Left lung (tissue), 10 donors: Measurements from ENCODE around the gene KIFAP3. TPM values are rescaled to one million over a fixed set of nuclear protein-coding genes. Genes with fewer than 3 reads are reported as not detected.
"Not testable (repeated sequence)": the region's sequence is repeated elsewhere in the genome, so short reads cannot be mapped to it uniquely, and the experiment has no call there.

Experiments
- ATAC-seq: fragments of 200-7000 bp; cut with Tn5 transposase; one replicate; pipeline ENCODE4 v1.9.1; 2020; ENCODE audit warnings: moderate library complexity
- DNase-seq, 4 donors: peaks; one replicate each; pipeline ENCODE4 v3.0.0-alpha.2; 2013 to 2020
- H3K27ac ChIP-seq, 2 donors: fragments of 200-600 bp; sonication (generic) in 1 of 2; one replicate each; pipeline versions ENCODE4 v1.5.0 to v1.8.0; 2020 to 2021
- H3K27me3 ChIP-seq, 2 donors: fragments of 200-600 bp; sonication (generic) in 1 of 2; one replicate each; pipeline versions ENCODE4 v1.5.0 to v1.8.0; 2020 to 2021
- H3K36me3 ChIP-seq, 2 donors: fragments of 200-600 bp; sonication (generic) in 1 of 2; one replicate each; pipeline versions ENCODE4 v1.5.0 to v1.8.0; 2020 to 2021
- H3K4me1 ChIP-seq, 2 donors: fragments of 200-600 bp; one replicate each; pipeline ENCODE4 v1.8.0; 2021
- H3K4me3 ChIP-seq, 2 donors: fragments of 200-600 bp; sonication (generic) in 1 of 2; one replicate each; pipeline versions ENCODE4 v1.5.0 to v1.8.0; 2020 to 2021; ENCODE audit warnings: mild to moderate bottlenecking in 1 of 2
- H3K9me3 ChIP-seq, 2 donors: fragments of 200-600 bp; sonication (generic) in 1 of 2; one replicate each; pipeline versions ENCODE4 v1.5.0 to v1.8.0; 2020 to 2021
- intact Hi-C, 2 donors: fragments of 100-400 bp; cut with DNase I; formaldehyde crosslinking; loops; one replicate each; pipeline versions ENCODE4 v1.11.2 to v1.14.2; 2022
- polyA plus RNA-seq, 6 donors: library from polyadenylated mRNA; unstranded; fragments of 120-200 nt; gene quantifications; one replicate each; pipeline ENCODE4 v1.2.1, GENCODE V29; 2013; ENCODE audit not compliant: insufficient read length in 6 of 6
- total RNA-seq, 2 donors: library from RNA; stranded (reverse); fragmentation: NEBNext Ultra II Directional; extraction: Animal tissue kit (Norgen Biotek cat#: 25700); gene quantifications; one replicate each; pipeline ENCODE4 v1.2.1, GENCODE V29; 2021
- TF ChIP-seq, protein P1 (sequence below), 2 donors: fragments of 200-600 bp; sonication (generic) in 1 of 2; IDR thresholded peaks; one replicate each; pipeline versions ENCODE4 v1.5.0 to v1.8.0; 2021; ENCODE audit warnings: antibody characterized with exemption in 2 of 2
- donor health status: DM: no; HTN: yes; CAD: no.
- donor health status: DM: no; HTN: no; CAD: no.

The KIFAP3 gene
- total and polyA plus RNA-seq, 8 donors, result 23.2 to 40.7 (median 33.9) TPM

DNA sequence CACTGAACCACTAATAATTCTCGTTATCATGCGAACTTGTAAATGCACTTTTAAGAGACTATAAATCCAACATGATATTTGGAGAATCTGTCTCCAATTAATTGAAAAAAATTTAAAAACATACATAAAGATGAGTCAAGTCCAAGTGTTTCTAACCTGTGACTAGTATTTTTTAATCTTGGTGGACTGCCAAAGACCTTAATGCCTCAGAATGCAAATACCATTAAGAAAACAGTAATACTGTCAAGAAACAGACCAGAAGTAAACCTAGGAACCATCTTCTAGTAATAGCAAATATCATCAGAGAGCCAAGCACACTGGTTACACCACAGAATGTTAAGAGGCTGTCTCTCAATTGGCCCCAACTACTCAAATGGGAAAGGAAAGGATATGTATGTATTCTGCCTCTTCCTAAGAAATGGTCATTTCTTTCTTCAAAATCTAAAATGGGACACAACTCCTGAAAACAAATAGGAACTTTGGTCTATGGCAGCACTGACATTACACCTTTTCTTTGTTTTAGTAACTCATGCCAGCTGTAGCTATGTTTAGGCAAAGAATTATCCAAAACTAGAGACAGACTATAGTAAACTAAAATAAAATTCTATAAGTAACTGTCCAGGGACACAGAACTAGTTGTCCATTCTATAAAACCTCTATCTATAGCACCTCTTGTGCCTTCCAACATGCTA, 196.5 kb downstream of the KIFAP3 start:
- TF ChIP-seq, protein P1, sequence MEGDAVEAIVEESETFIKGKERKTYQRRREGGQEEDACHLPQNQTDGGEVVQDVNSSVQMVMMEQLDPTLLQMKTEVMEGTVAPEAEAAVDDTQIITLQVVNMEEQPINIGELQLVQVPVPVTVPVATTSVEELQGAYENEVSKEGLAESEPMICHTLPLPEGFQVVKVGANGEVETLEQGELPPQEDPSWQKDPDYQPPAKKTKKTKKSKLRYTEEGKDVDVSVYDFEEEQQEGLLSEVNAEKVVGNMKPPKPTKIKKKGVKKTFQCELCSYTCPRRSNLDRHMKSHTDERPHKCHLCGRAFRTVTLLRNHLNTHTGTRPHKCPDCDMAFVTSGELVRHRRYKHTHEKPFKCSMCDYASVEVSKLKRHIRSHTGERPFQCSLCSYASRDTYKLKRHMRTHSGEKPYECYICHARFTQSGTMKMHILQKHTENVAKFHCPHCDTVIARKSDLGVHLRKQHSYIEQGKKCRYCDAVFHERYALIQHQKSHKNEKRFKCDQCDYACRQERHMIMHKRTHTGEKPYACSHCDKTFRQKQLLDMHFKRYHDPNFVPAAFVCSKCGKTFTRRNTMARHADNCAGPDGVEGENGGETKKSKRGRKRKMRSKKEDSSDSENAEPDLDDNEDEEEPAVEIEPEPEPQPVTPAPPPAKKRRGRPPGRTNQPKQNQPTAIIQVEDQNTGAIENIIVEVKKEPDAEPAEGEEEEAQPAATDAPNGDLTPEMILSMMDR (IDR thresholded peaks at IDR 0.05), result no peak
- Histone ChIP-seq H3K36me3 (peaks cover 0 to 69% of the 10 kb centered on the region in 2 donors), H3K4me3 (no peak overlapping the region), H3K4me1 (no peaks in the 10 kb centered on the region), H3K27ac (no peak overlapping the region), H3K9me3 (no peaks in the 10 kb centered on the region), H3K27me3 (no peaks in the 10 kb centered on the region)
- intact Hi-C loops, result no loop called here
- ATAC-seq, result no peak
- DNase-seq, result no peak

- ATAC-seq, result no peak
- H3K4me1 ChIP-seq, result no peaks in the 10 kb centered on the region
- no peak overlapping the region for H3K27ac ChIP-seq
Measured at GRCh38 chr1:169874229-169874628, 200.3 kb downstream of the KIFAP3 start.

GRCh38 chr1:169873582-169874199, 200.8 kb downstream of the KIFAP3 start:
- H3K9me3 ChIP-seq, result no peaks in the 10 kb centered on the region
- TF ChIP-seq, protein P1 (IDR thresholded peaks at IDR 0.05), result no peak
- ATAC-seq (no peak), DNase-seq (no peak)
- H3K36me3 ChIP-seq, result peaks cover 3 to 94% of the 10 kb centered on the region in 2 donors
- no peak overlapping the region for H3K4me3 ChIP-seq
- H3K4me1 ChIP-seq, result no peaks in the 10 kb centered on the region
- no peak overlapping the region for H3K27ac ChIP-seq
- H3K27me3 ChIP-seq, result no peaks in the 10 kb centered on the region
- intact Hi-C loops, result no loop called here

More at GRCh38 chr1:169874229-169874628, 200.3 kb downstream of the KIFAP3 start:
- no peak for DNase-seq
- no peaks in the 10 kb centered on the region for H3K27me3 ChIP-seq
- no peak overlapping the region for H3K4me3 ChIP-seq
- H3K36me3 ChIP-seq, result peaks cover 3 to 89% of the 10 kb centered on the region in 2 donors
- TF ChIP-seq, protein P1 (IDR thresholded peaks at IDR 0.05), result no peak
- no peaks in the 10 kb centered on the region for H3K9me3 ChIP-seq
- intact Hi-C loops, result no loop called here

GRCh38 chr1:169872906-169873305, 201.6 kb downstream of the KIFAP3 start:
- no peak for DNase-seq
- no peak overlapping the region for H3K27ac ChIP-seq
- TF ChIP-seq, protein P1 (IDR thresholded peaks at IDR 0.05), result no peak
- no peaks in the 10 kb centered on the region for H3K27me3 ChIP-seq
- H3K4me3 ChIP-seq, result no peak overlapping the region
- ATAC-seq, result no peak
- no peaks in the 10 kb centered on the region for H3K9me3 ChIP-seq
- peaks cover 3 to 97% of the 10 kb centered on the region in 2 donors for H3K36me3 ChIP-seq
- no peaks in the 10 kb centered on the region for H3K4me1 ChIP-seq
- intact Hi-C loops, result no loop called here

GRCh38 chr1:169871988-169872387, 202.5 kb downstream of the KIFAP3 start:
- H3K4me1 ChIP-seq, H3K4me3 ChIP-seq, intact Hi-C loops, H3K27me3 ChIP-seq, DNase-seq, ATAC-seq, H3K27ac ChIP-seq, H3K9me3 ChIP-seq: not testable (repeated sequence)
- H3K36me3 ChIP-seq, result peaks cover 3 to 97% of the 10 kb centered on the region in 2 donors

Other genes with a start within 250 kb of the KIFAP3 start
- 10 to 100 TPM in 1 of 2 donors, 1 to 10 TPM in 1; 9.5 to 10.8 TPM for gene SCYL3, start 180.8 kb downstream of the KIFAP3 start, total RNA-seq
- 10 to 100 TPM; 19.3 to 23.6 (median 20.6) TPM for gene SCYL3, start 180.8 kb downstream of the KIFAP3 start, polyA plus RNA-seq
- not detected for gene NTMT2, start 71.3 kb upstream of the KIFAP3 start, total RNA-seq
- gene NTMT2, start 71.3 kb upstream of the KIFAP3 start, polyA plus RNA-seq, result not detected